B cell (primary cell): ENCODE results near the gene CPM. TPM values are rescaled to one million over a fixed set of nuclear protein-coding genes. Genes with fewer than 3 reads are reported as not detected.

ENCODE experiments used
- ATAC-seq: fragments of 200-7000 bp; cut with Tn5 transposase; one replicate; pipeline ENCODE4 v1.10.0; 2021; ENCODE audit warnings: low read depth, mild to moderate bottlenecking, moderate number of reproducible peaks, moderate library complexity
- CTCF ChIA-PET: fragments of 350-600 bp; sonication (Branson Sonifier 250); formaldehyde crosslinking; loops from one replicate; lab custom pipeline; 2021; ENCODE audit warnings: antibody characterized with exemption, inconsistent platforms; lab: Charles Lee
- POLR2A ChIA-PET: fragments of 350-600 bp; sonication (Branson Sonifier 250); formaldehyde crosslinking; loops from one replicate; lab custom pipeline; 2021; ENCODE audit warnings: antibody characterized with exemption; lab: Charles Lee
- DNase-seq: peaks from one replicate; pipeline ENCODE4 v3.0.0; 2013
- H2AFZ ChIP-seq: 2 replicates; pipeline ENCODE4 v1.6.1; 2012; ENCODE audit warnings: mild to moderate bottlenecking, low read depth, low read length; ENCODE audit not compliant: insufficient read depth, poor library complexity, severe bottlenecking
- H3K27ac ChIP-seq, 2 donors: 1 replicate in 1 of 2; 2 replicates in 1 of 2; pipeline ENCODE4 v1.5.1; 2012 to 2013; ENCODE audit warnings: low read length in 2 of 2, mild to moderate bottlenecking in 2 of 2, moderate library complexity in 1 of 2
- H3K27me3 ChIP-seq, 4 experiments: fragments of 200-600 bp in 1 of 4; sonication (generic) in 1 of 4; replicated peaks in 1 of 4; 1 replicate in 2 of 4; 2 replicates in 2 of 4; pipeline versions ENCODE4 v1.6.1 to v1.7.0; 2013 to 2016; ENCODE audit warnings: low read length in 3 of 4, mild to moderate bottlenecking in 2 of 4, mixed read lengths in 1 of 4, moderate library complexity in 1 of 4; ENCODE audit not compliant: insufficient read depth in 4 of 4, control insufficient read depth in 3 of 4; ENCODE audit errors: control extremely low read depth in 1 of 4
- H3K36me3 ChIP-seq, 2 experiments: replicated peaks in 1 of 2; 1 replicate in 1 of 2; 2 replicates in 1 of 2; pipeline versions ENCODE4 v1.6.1 to v1.7.1; 2013; ENCODE audit warnings: low read length in 1 of 2; ENCODE audit not compliant: insufficient read depth in 2 of 2, control insufficient read depth in 1 of 2; ENCODE audit errors: control extremely low read depth in 1 of 2, extremely low read depth in 1 of 2
- H3K4me1 ChIP-seq, 2 donors: fragments of 200-600 bp in 1 of 2; sonication (generic) in 1 of 2; 1 replicate in 1 of 2; 2 replicates in 1 of 2; pipeline versions ENCODE4 v1.5.1 to v1.6.1; 2013 to 2017; ENCODE audit warnings: low read length in 2 of 2; ENCODE audit not compliant: control insufficient read depth in 2 of 2, insufficient read depth in 2 of 2
- H3K4me2 ChIP-seq: replicated peaks from 2 replicates; pipeline ENCODE3; 2012; ENCODE audit warnings: mild to moderate bottlenecking, low read depth, low read length; ENCODE audit not compliant: poor library complexity, severe bottlenecking
- H3K4me3 ChIP-seq, 5 experiments: fragments of 200-600 bp in 1 of 5; sonication (generic) in 1 of 5; 1 replicate in 3 of 5; 2 replicates in 2 of 5; pipeline versions ENCODE4 v1.5.1 to v1.7.0; 2011 to 2016; ENCODE audit warnings: low read length in 4 of 5, mild to moderate bottlenecking in 4 of 5, low read depth in 2 of 5, control low read depth in 1 of 5, moderate library complexity in 1 of 5; ENCODE audit not compliant: insufficient read depth in 1 of 5; ENCODE audit errors: control extremely low read depth in 1 of 5, extremely low read depth in 1 of 5
- H3K79me2 ChIP-seq: fragments of 200-600 bp; sonication (generic); one replicate; pipeline ENCODE4 v1.6.0; 2016; ENCODE audit warnings: low read length; ENCODE audit not compliant: control insufficient read depth, insufficient read depth
- H3K9ac ChIP-seq: fragments of 200-600 bp; sonication (generic); 2 replicates; pipeline ENCODE4 v1.6.1; 2017; ENCODE audit warnings: mild to moderate bottlenecking, low read length, moderate library complexity
- H3K9me3 ChIP-seq, 3 donors: one replicate each; pipeline versions ENCODE4 v1.6.1 to v1.7.1; 2013; ENCODE audit warnings: low read length in 2 of 3; ENCODE audit not compliant: control insufficient read depth in 2 of 3, insufficient read depth in 1 of 3; ENCODE audit errors: control extremely low read depth in 1 of 3
- H4K20me1 ChIP-seq: 2 replicates; pipeline ENCODE4 v1.6.0; 2012; ENCODE audit warnings: mild to moderate bottlenecking, low read length; ENCODE audit not compliant: insufficient read depth, control insufficient read depth, poor library complexity, severe bottlenecking
- H3K27ac Mint-ChIP-seq: one replicate; pipeline ENCODE4 v1.8.0; 2021; ENCODE audit warnings: mixed read lengths
- H3K27me3 Mint-ChIP-seq: one replicate; pipeline ENCODE4 v1.8.0; 2021; ENCODE audit warnings: mixed read lengths
- H3K4me1 Mint-ChIP-seq: one replicate; pipeline ENCODE4 v1.8.0; 2021; ENCODE audit warnings: mixed read lengths
- H3K4me3 Mint-ChIP-seq: one replicate; pipeline ENCODE4 v1.8.0; 2021; ENCODE audit warnings: mixed read lengths
- H3K9me3 Mint-ChIP-seq: one replicate; pipeline ENCODE4 v1.8.0; 2022; ENCODE audit warnings: mixed read lengths; ENCODE audit not compliant: insufficient read depth
- EZH2 ChIP-seq: IDR thresholded peaks from 2 replicates; pipeline ENCODE4 v1.6.1; 2012; ENCODE audit warnings: borderline replicate concordance, low read depth, mild to moderate bottlenecking, moderate library complexity, low read length; ENCODE audit not compliant: insufficient read depth, poor library complexity, severe bottlenecking
- WGBS: methylation state at CpG from one replicate; pipeline ENCODE4 v1.1.5; 2013; ENCODE audit warnings: missing lambda C conversion rate; ENCODE audit not compliant: insufficient coverage; 5-methylcytosine and 5-hydroxymethylcytosine counted together
- intact Hi-C: fragments of 100-400 bp; cut with micrococcal nuclease; formaldehyde crosslinking; loops from one replicate; pipeline ENCODE4 v1.10.0; 2022
- polyA plus RNA-seq: library from polyadenylated mRNA; depleted of rRNA; stranded (reverse); fragments of >200 nt; gene quantifications from 2 replicates; pipeline ENCODE4 v1.2.3, GENCODE V29; 2012
- total RNA-seq, 2 donors: library from RNA; stranded (reverse); fragments of 120-200 nt in 1 of 2; gene quantifications; 1 replicate in 1 of 2; 2 replicates in 1 of 2; pipeline versions ENCODE4 v1.2.3 to v1.2.4, GENCODE V29; 2013 to 2022
- TF ChIP-seq, protein P1 (sequence below): fragments of 200-600 bp; IDR thresholded peaks from one replicate; pipeline ENCODE4 v1.8.0; 2022; ENCODE audit warnings: antibody characterized with exemption, mild to moderate bottlenecking

CPM gene
- total and polyA plus RNA-seq, 2 donors (not counting 1 experiment from before 2014, with no cell fraction given), result 1.2 to 5.0 TPM

DNA sequence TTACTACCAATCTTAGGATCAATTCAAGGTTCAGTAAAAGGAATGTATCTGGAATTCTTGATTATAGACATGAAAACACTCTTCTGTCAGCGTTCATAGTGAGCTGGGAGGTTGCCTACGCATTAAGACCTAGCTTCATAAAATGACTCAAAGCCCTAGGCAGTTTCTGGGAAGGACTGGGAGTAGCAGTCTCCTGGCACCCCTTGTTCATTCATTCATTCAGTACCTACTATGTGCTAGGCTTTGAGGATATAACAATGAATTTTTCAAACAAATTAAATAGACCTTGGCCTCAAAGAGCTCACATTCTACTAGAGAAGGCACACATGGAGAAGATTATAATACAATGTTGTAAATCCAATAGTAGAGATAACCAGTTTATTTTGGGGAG, 78.9 kb downstream of the CPM start:
- Histone ChIP-seq H3K4me1 (no peaks in the 10 kb centered on the region), H3K27ac (no peak overlapping the region), H3K27me3 (no peaks in the 10 kb centered on the region), H3K36me3 (peaks cover 0 to 2% of the 10 kb centered on the region in 2 experiments), H3K4me2 (no peak overlapping the region), H4K20me1 (no peaks in the 10 kb centered on the region), H3K9ac (no peak overlapping the region), H3K79me2 (no peaks in the 10 kb centered on the region), H2AFZ (no peak overlapping the region), H3K4me3 (no peak overlapping the region), H3K9me3 (no peaks in the 10 kb centered on the region)
- CTCF ChIA-PET, result no interaction called here
- no CpG with 5 or more reads among the region's 2 CpGs for WGBS
- Mint-ChIP-seq H3K4me3 (no peak overlapping the region), H3K9me3 (no peaks in the 10 kb centered on the region), H3K4me1 (no peaks in the 10 kb centered on the region), H3K27me3 (no peaks in the 10 kb centered on the region), H3K27ac (no peak overlapping the region)
- DNase-seq (no peak), ATAC-seq (no peak)
- intact Hi-C loops, result no loop called here
- TF ChIP-seq EZH2, result no peak
- TF ChIP-seq, protein P1, sequence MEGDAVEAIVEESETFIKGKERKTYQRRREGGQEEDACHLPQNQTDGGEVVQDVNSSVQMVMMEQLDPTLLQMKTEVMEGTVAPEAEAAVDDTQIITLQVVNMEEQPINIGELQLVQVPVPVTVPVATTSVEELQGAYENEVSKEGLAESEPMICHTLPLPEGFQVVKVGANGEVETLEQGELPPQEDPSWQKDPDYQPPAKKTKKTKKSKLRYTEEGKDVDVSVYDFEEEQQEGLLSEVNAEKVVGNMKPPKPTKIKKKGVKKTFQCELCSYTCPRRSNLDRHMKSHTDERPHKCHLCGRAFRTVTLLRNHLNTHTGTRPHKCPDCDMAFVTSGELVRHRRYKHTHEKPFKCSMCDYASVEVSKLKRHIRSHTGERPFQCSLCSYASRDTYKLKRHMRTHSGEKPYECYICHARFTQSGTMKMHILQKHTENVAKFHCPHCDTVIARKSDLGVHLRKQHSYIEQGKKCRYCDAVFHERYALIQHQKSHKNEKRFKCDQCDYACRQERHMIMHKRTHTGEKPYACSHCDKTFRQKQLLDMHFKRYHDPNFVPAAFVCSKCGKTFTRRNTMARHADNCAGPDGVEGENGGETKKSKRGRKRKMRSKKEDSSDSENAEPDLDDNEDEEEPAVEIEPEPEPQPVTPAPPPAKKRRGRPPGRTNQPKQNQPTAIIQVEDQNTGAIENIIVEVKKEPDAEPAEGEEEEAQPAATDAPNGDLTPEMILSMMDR, result no peak
- POLR2A ChIA-PET, result no interaction called here

DNA sequence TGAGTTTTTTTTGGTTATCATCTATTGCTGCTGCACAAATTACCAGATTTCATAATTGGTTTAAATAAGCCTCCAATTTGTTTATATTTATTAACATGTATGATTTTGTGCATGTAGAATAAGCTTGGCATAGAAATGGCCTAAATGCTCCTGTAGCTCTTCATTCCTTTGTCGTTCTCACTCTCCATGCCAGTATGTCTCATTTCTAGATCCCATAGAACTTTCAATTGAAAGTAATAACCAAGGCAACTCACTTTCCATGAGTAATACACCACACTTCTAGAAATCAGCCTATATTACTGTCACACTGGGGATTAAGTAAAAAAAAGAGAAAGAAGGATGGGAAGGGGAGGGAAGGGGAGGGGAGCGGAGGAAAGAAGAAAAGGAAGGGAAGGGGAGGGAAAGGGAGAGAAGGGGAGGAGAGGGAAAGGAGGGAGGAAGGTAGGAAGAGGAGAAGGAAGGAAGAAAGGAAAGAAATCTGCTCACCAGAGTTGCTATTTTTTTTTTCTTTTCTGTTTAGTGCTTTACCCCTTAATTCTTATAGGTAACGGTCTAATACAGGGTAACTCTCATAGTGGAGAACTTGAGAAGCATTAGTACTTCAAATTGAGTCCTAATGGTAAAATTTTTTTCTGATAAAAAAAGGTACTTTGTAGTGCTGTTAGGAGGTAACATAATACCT, 79.4 kb downstream of the CPM start:
- DNase-seq, result no peak
- H4K20me1 ChIP-seq, result no peaks in the 10 kb centered on the region
- no peak overlapping the region for H3K4me2 ChIP-seq
- TF ChIP-seq, protein P1, result no peak
- no peak for TF ChIP-seq EZH2
- Mint-ChIP-seq H3K4me3 (no peak overlapping the region), H3K4me1 (no peaks in the 10 kb centered on the region), H3K27me3 (no peaks in the 10 kb centered on the region), H3K27ac (no peak overlapping the region), H3K9me3 (no peaks in the 10 kb centered on the region)
- H3K27me3 ChIP-seq, result no peaks in the 10 kb centered on the region
- H2AFZ ChIP-seq, result no peak overlapping the region
- H3K4me3 ChIP-seq, result no peak overlapping the region
- H3K9me3 ChIP-seq, result no peaks in the 10 kb centered on the region
- no peak overlapping the region for H3K9ac ChIP-seq
- no peaks in the 10 kb centered on the region for H3K79me2 ChIP-seq
- ChIA-PET POLR2A (no interaction called here), CTCF (no interaction called here)
- ATAC-seq, result no peak
- H3K4me1 ChIP-seq, result no peaks in the 10 kb centered on the region
- intact Hi-C loops, result no loop called here
- no CpG with 5 or more reads among the region's 3 CpGs for WGBS
- peaks cover 0 to 2% of the 10 kb centered on the region in 2 experiments for H3K36me3 ChIP-seq
- H3K27ac ChIP-seq, result no peak overlapping the region
